GM13977 (cell line): ENCODE results near the gene PTGFRN.
"Not testable (repeated sequence)": the region's sequence is repeated elsewhere in the genome, so short reads cannot be mapped to it uniquely, and the experiment has no call there.

Source experiments
- DNase-seq: peaks from one replicate; pipeline ENCODE4 v3.0.0; 2012; ENCODE audit warnings: low spot score
- in situ Hi-C: fragments of 300-500 bp; cut with MboI; formaldehyde crosslinking; loops from one replicate; pipeline ENCODE4 v1.12.0; 2022; ENCODE audit warnings: low sequenced_read_pairs, low pct_unique_long_range_greater_than_20kb, mixed read lengths, inconsistent platforms; ENCODE audit not compliant: unreplicated experiment
- TF ChIP-seq, protein P1 (sequence below): IDR thresholded peaks from 2 replicates; pipeline ENCODE4 v1.5.1; 2012; ENCODE audit warnings: mild to moderate bottlenecking, control low read depth; ENCODE audit not compliant: insufficient read depth; ENCODE audit errors: extremely low read depth, missing control alignments

Gene PTGFRN

GRCh38 chr1:116931016-116931918, 21.6 kb downstream of the PTGFRN start:
- TF ChIP-seq, protein P1, sequence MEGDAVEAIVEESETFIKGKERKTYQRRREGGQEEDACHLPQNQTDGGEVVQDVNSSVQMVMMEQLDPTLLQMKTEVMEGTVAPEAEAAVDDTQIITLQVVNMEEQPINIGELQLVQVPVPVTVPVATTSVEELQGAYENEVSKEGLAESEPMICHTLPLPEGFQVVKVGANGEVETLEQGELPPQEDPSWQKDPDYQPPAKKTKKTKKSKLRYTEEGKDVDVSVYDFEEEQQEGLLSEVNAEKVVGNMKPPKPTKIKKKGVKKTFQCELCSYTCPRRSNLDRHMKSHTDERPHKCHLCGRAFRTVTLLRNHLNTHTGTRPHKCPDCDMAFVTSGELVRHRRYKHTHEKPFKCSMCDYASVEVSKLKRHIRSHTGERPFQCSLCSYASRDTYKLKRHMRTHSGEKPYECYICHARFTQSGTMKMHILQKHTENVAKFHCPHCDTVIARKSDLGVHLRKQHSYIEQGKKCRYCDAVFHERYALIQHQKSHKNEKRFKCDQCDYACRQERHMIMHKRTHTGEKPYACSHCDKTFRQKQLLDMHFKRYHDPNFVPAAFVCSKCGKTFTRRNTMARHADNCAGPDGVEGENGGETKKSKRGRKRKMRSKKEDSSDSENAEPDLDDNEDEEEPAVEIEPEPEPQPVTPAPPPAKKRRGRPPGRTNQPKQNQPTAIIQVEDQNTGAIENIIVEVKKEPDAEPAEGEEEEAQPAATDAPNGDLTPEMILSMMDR = no peak
- DNase-seq = no peak
- in situ Hi-C loops = no loop called here

- in situ Hi-C loops = no loop called here
- DNase-seq = no peak
- TF ChIP-seq, protein P1 = no peak
Observed at GRCh38 chr1:116933606-116934515, 24.1 kb downstream of the PTGFRN start.

GRCh38 chr1:116934586-116935207, 25.0 kb downstream of the PTGFRN start:
- DNase-seq = peak; percentile 41
- in situ Hi-C loops = no loop called here
- TF ChIP-seq, protein P1 = peak; percentile 41

DNA sequence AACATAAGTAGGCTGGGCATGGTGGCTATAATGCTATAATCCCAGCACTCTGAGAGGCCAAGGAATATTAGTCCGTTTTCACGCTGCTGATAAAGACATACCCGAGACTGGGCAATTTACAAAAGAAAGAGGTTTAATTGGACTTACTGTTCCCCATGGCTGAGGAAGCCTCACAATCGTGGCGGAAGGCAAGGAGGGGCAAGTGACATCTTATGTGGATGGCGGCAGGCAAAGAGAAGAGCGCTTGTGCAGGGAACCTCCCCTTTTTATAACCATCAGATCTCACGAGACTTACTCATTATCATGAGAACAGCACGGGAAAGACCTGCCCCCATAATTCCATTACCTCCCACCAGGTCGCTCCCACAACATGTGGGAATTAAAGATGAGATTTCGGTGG, 28.5 kb downstream of the PTGFRN start:
- in situ Hi-C loops = no loop called here
- TF ChIP-seq, protein P1 = no peak
- no peak for DNase-seq

DNA sequence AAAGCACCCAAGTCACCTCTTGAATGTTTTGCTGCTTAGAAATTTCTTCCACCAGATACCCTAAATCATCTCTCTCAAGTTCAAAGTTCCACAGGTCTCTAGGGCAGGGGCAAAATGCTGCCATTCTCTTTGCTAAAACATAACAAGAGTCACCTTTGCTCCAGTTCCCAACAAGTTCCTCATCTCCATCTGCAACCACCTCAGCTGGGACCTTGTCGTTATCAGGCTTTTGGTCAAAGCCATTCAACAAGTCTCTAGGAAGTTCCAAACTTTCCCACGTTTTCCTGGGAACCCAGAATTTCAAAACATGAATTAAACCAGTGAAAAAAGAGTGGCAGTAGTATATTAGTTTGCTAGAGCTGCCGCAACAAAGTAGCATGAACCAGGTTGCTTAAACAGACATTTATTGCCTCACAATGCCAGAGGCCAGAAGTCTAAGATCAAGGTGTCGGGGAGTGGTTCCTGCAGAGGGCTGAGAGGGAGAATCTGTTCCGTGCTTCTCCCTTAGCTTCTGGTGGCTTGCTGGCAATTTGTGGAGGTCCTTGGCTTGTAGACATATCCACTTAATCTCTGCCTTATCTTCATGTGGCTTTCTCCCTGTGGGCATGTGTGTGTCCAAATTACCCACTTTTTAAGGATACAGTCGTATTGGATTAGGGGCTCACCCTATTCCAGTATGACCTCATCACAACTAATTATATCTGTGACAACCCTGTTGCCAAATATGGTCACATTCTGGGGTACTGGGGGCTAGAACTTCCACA, 30.2 kb downstream of the PTGFRN start:
- in situ Hi-C loops, DNase-seq: not testable (repeated sequence)

DNA sequence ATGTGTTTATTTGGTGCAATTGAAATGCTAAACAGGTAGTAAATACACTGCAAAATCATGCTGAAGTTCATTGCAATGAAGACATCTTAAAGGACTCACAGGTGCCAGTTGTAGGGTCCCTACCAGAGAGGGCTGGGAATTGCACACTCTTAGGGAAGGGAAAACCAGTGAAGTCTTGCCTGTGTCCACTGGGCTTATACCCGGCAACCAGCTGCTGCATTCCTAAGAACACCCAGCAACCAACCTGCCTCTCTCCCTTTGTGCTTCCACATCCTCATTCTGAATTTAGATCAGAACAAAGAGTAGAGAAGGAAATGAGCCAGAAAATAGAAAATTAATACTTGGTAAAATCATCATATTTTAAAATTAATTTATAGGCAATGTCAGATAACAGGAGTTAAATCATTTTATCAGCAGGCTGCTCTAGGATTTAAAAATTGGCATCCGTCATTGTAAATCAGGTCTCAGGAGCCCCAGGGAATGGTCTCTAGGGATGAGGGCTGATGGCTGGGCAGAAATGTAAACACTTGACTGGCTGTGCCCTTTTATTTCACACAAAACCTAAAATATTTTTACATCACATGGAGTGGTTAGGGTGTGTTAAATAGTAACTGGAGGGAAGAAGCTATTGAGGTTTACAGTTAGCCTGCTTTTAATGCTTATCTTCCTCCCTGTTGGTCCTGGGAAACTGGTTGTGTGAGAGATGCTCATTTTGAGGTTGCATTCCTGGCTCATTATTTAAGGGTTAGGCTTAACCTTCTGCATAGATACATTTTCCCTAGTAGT, 31.3 kb downstream of the PTGFRN start:
- no peak for DNase-seq
- in situ Hi-C loops = no loop called here
- TF ChIP-seq, protein P1 = no peak
